GM19463 (cell line): Measurements from ENCODE around the gene CFI.

Source experiments
- ATAC-seq: cut with Tn5 transposase; IDR thresholded peaks from one replicate; pipeline ENCODE4 v1.9.1; 2021; ENCODE audit warnings: mild to moderate bottlenecking, moderate library complexity; ENCODE audit not compliant: unreplicated experiment

The CFI gene

DNA sequence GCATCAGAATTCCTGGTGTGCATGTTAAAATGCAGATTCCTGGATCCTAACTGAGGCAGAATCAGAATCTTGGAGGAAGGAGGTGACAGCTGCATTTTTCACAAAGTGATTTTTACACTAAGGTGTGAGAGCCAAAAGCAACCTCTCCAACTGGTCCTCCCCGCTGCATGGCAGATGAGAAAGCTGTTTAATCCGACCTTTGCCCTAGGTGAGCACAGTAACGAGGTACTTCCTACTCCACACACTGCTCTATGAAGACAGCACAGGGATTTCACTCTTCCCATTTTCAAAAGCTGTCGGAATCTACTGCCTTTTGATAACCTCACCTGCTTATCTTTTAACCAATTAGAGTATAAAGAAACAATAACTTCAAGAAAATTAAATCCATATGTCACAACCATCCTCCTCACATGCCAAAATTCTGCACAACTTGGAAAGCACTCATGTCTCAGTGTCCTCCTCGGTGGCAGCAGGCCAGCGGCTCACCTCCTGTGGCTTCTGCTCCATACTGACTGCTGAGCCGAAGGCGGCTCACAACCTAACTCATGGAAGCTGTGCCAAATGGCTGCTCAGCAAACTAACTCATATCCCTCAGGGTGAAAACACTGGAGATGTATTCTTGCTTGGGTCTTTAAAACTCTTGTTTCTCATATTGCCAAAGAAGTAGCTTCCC, 102.1 kb downstream of the CFI start:
- no peak for ATAC-seq

- ATAC-seq, result no peak
Observed at GRCh38 chr4:109698656-109699055, 103.1 kb downstream of the CFI start.

GRCh38 chr4:109691411-109691920, 110.3 kb downstream of the CFI start:
- ATAC-seq, result peak; percentile 8
